PC-9 (cell line): Measurements from ENCODE around the gene PITPNB.

Source experiments
- EZH2 ChIP-seq: fragments of 200-600 bp; sonication (generic); IDR thresholded peaks from 2 replicates; pipeline ENCODE4 v1.8.0; 2017; ENCODE audit warnings: antibody characterized with exemption, low read depth
- TF ChIP-seq, protein P1 (sequence below): fragments of 200-600 bp; sonication (generic); conservative IDR thresholded peaks from 2 replicates; pipeline ENCODE4 v1.6.1; 2017; ENCODE audit warnings: mixed run types, antibody characterized with exemption, mild to moderate bottlenecking, moderate library complexity

DNA sequence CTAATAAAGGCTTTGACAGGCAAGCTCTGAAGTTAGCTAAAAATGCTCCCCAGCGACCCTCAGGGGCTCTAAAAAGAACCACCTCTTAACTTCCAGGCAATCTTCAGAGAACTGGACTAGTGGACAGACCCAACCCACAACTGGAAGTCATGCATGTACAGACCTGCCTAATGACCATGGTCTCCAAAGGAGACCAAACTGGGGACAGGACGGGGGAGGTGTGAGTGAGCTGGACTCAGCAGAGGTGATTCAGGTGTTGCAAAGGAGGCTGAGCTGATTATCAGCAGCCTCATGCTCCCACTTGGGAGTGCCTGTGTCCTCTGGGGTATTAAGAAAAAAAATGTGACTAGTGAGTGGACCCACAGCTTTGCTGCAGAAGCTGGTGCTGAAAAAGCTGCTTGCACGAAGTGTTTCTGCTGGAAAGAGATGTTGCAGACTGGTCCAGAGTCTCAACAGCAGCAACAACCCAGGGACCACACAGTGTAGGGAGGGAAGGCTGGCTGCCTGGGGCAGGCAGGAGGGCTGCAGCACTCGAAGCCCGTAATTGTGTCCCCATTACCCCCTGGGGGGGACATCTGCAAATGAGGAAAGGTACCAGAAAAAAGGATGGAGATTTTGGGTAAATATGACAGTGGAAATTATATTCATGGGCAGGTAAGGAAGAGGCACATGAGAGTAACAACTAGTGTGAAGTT lies 35.3 kb downstream of the PITPNB start:
- TF ChIP-seq, protein P1, sequence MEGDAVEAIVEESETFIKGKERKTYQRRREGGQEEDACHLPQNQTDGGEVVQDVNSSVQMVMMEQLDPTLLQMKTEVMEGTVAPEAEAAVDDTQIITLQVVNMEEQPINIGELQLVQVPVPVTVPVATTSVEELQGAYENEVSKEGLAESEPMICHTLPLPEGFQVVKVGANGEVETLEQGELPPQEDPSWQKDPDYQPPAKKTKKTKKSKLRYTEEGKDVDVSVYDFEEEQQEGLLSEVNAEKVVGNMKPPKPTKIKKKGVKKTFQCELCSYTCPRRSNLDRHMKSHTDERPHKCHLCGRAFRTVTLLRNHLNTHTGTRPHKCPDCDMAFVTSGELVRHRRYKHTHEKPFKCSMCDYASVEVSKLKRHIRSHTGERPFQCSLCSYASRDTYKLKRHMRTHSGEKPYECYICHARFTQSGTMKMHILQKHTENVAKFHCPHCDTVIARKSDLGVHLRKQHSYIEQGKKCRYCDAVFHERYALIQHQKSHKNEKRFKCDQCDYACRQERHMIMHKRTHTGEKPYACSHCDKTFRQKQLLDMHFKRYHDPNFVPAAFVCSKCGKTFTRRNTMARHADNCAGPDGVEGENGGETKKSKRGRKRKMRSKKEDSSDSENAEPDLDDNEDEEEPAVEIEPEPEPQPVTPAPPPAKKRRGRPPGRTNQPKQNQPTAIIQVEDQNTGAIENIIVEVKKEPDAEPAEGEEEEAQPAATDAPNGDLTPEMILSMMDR: no peak
- no peak for TF ChIP-seq EZH2
